Stimulated activated CD4-positive, alpha-beta T cell treated with anti-CD3 and anti-CD28 coated beads, TNF-alpha, amount 100 ng/mL, for 4 hours (primary cell): ENCODE results near the gene SMIM20.

Experiments used
- DNase-seq, 3 experiments: peaks; one replicate each; pipeline ENCODE4 v3.0.0-alpha.2; 2020; ENCODE audit warnings: low read depth in 3 of 3

The SMIM20 gene

GRCh38 chr4:25926462-25926861 lies 12.4 kb downstream of the SMIM20 start:
- DNase-seq = no peak

- DNase-seq = no peak
These were observed 13.6 kb downstream of the SMIM20 start for GRCh38 chr4:25927361-25928195.

GRCh38 chr4:25928379-25929297 lies 14.6 kb downstream of the SMIM20 start:
- DNase-seq = no peak

- no peak for DNase-seq
These were observed 15.3 kb downstream of the SMIM20 start for GRCh38 chr4:25929298-25929686.

GRCh38 chr4:25930731-25931354 lies 16.8 kb downstream of the SMIM20 start:
- no peak for DNase-seq

- DNase-seq = no peak
These were observed 22.7 kb downstream of the SMIM20 start for GRCh38 chr4:25936696-25937095.

- DNase-seq = no peak
These were observed 23.8 kb downstream of the SMIM20 start for GRCh38 chr4:25937801-25938200.

GRCh38 chr4:25938366-25938765 lies 24.3 kb downstream of the SMIM20 start:
- DNase-seq = no peak

- DNase-seq = no peak
These were observed 24.8 kb downstream of the SMIM20 start for GRCh38 chr4:25938787-25939186.

GRCh38 chr4:25939330-25939729 lies 25.3 kb downstream of the SMIM20 start:
- DNase-seq = no peak

GRCh38 chr4:25941457-25942221 lies 27.6 kb downstream of the SMIM20 start:
- no peak for DNase-seq

- no peak for DNase-seq
These were observed 29.3 kb downstream of the SMIM20 start for GRCh38 chr4:25943312-25943711.

GRCh38 chr4:25943805-25944204 lies 29.8 kb downstream of the SMIM20 start:
- DNase-seq = no peak

GRCh38 chr4:25948051-25948450 lies 34.0 kb downstream of the SMIM20 start:
- DNase-seq = no peak

- DNase-seq = no peak
These were observed 35.2 kb downstream of the SMIM20 start for GRCh38 chr4:25949173-25949748.

- no peak for DNase-seq
These were observed 36.0 kb downstream of the SMIM20 start for GRCh38 chr4:25949994-25950393.

GRCh38 chr4:25950461-25951389 lies 36.7 kb downstream of the SMIM20 start:
- DNase-seq = no peak

- DNase-seq = no peak
These were observed 37.5 kb downstream of the SMIM20 start for GRCh38 chr4:25951390-25951952.

GRCh38 chr4:25953740-25954139 lies 39.7 kb downstream of the SMIM20 start:
- DNase-seq = no peak
